ENCODE data around the gene FGF1. TPM values are rescaled to one million over a fixed set of nuclear protein-coding genes. Genes with fewer than 3 reads are reported as not detected.

Gene FGF1
- polyA plus RNA-seq (ENCODE audit: insufficient read length in 10 of 10) = 10 to 100 TPM in 1 of 10 donors, 1 to 10 TPM in 9; 5.9 to 10.5 (median 9.1) TPM
- long read RNA-seq, donor 1, full-length matches to known transcripts = 6 of 6 reads
- long read RNA-seq, donor 1, partial matches to known transcripts = 0 of 6 reads
- long read RNA-seq, donor 1, other reads (novel, unspliced or antisense) = 0 of 6 reads
- long read RNA-seq, donor 2 = 0 reads
- long read RNA-seq, donor 3 = 0 reads
- long read RNA-seq, donor 4, full-length matches to known transcripts = 1 of 1 reads
- long read RNA-seq, donor 4, partial matches to known transcripts = 0 of 1 reads
- long read RNA-seq, donor 4, other reads (novel, unspliced or antisense) = 0 of 1 reads
- long read RNA-seq, donor 5, full-length matches to known transcripts = 3 of 3 reads
- long read RNA-seq, donor 5, partial matches to known transcripts = 0 of 3 reads
- long read RNA-seq, donor 5, other reads (novel, unspliced or antisense) = 0 of 3 reads
- long read RNA-seq, donor 6, full-length matches to known transcripts = 9 of 9 reads
- long read RNA-seq, donor 6, partial matches to known transcripts = 0 of 9 reads
- long read RNA-seq, donor 6, other reads (novel, unspliced or antisense) = 0 of 9 reads
- long read RNA-seq, donor 7, full-length matches to known transcripts = 2 of 2 reads
- long read RNA-seq, donor 7, partial matches to known transcripts = 0 of 2 reads
- long read RNA-seq, donor 7, other reads (novel, unspliced or antisense) = 0 of 2 reads
- long read RNA-seq, donor 8, partial matches to known transcripts = 0 of 1 reads
- long read RNA-seq, donor 8, other reads (novel, unspliced or antisense) = 0 of 1 reads
- long read RNA-seq, donor 9 = 0 reads

DNA sequence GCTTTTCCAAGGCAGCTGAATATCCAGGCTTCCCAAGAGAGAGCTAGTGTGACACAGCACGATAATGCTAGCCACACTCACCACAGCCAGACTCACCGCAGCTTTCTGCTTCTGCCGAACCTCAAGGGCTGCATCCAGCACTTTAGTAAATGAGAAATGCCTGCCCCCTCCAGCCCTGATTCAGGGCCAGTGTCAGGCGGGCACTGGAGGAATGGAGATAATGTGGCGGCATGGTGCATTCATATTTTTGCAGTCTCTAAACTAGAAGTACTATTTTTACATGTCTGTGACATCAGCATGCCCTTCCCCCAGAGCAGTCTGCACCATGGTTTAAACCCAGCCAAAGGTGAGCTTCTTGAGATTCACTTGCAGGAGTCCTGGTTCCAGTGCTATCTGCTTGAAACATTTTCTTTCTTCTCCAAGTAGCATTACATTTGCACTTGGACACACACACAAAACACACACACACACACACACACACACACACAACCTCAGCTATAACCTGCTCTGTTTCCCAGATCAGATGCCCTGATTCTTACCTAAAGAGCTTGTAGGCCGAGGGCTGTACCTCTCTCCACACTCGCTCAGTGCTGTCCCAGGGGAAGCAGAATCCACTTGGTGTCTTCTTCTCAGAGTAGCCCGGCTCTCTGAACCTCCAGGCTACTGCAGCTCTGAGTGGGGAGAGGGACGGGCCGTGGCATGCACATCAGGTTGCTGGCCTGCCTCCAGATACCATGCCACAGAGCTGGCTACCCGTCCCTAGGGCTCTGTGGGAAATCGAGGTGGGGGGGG, at the start of gene FGF1:
FGF1 (minus strand) TSS at position 673 of the 792 bp plus-strand sequence. CDS start 71,963 bp downstream, outside the sequence.
- peak in 1 of 3 donors; percentile 49 for DNase-seq

GRCh38 chr5:142727735-142728047, 41.8 kb upstream of the FGF1 start:
- DNase-seq = no peak

DNA sequence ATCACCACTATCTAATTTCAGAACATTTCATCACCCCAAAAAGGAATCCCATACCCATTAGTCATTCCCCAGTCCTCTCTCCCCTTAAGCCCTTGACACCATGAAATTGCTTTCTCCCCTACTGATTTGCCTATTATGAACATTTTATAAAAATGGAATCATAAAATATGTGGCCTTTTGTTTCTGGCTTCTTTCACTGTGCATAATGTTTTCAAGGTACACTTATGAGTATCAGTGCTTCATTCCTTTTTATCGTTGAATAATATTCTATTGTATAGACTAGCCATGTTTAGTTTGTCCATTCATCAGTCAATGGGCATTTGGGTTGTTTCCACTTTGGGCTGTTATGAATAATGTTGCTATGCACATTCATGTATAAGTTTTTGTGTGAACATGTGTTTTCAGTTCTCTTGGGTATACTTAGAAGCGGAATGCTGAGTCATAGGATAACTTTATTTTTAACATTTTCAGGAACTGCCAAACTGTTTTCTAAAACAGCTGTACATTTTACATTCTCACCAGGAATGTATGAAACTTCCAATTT, 40.4 kb upstream of the FGF1 start:
- peak; percentile 77 to 91 (median 89) for DNase-seq

DNA sequence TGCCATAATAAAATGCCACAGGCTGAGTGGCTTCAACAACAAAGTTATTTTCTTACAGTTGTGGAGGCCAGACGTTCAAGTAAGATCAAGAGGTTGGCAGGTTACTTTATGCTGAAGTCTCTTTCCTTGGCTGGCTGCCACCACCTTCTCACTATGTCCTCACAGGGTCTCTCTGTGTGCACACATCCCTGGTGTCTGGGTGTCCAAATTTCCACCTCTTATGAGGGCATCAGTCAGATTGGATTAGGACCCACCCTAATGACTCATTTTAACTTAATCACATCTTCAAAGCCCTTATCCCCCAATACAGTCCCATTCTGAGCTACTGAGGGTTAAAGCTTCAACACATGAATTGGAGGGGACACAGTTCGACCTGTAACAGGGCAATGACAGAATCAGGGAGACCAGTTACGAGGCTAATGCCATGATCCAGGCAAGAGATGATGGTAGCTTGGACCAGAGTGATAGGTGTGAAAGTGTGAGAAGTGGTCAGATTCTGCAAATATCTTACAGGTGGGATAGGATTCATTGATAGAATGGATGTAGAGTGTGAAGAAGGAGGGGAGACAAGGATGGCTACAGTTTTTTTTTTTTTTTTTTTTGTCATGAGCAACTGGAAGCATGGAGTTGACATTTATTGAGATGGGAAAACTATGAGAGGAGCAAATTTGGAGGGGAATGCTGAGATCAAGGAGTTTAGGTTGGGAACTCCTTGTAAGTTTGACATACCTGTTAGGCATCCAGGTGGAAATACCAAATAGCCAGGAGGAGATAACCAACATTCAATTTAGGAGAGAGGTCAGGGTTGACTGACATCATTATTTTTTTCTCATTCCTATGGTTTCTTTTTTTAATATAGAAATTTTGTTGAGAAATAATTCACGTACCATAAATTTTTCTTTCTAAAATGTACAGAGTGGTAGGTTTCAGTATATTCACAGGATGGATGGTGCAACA, 39.6 kb upstream of the FGF1 start:
- no peak for DNase-seq

DNA sequence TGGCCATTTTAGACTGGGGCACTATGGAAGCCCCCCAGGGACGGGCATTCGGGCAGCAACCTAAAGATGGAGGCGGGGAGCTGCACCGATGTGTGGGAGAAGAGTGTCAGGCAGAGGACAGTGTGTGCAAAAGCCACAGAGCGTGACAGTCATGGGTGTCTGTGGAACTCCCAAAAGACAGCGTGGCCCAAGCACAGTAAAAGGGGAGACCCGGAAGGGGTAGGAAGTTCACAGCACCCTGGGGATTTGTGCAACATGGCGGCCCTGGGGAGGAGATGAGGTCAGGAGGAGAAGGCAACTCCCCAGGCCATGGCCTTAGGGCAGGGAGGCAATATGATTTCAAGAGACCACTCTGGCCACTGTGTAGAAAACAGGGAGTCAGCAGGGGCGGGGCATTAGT, 38.9 kb upstream of the FGF1 start:
- no peak for DNase-seq

DNA sequence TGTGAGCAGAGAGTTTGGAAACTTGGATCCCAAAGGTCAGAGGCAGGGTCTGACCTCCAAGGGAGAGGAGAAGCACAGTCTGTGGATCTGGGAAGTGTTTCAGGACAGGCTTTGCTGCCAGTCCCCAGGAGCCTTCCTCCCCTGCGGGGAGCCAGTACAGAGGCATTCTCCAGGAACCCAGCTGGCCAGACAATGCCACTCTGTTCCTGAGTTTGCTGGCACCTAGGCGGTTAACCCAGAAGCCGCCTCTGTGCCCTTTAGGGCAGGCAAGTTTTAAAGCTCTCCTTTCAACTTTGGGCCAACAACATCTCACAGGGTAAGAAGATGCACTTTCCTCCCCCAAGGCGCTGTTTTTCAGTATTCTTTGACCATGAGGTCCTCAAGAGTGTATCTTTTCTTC, 37.0 kb upstream of the FGF1 start:
- no peak for DNase-seq

GRCh38 chr5:142722146-142722545, 36.3 kb upstream of the FGF1 start:
- DNase-seq = peak in 1 of 3 donors; percentile 50

DNA sequence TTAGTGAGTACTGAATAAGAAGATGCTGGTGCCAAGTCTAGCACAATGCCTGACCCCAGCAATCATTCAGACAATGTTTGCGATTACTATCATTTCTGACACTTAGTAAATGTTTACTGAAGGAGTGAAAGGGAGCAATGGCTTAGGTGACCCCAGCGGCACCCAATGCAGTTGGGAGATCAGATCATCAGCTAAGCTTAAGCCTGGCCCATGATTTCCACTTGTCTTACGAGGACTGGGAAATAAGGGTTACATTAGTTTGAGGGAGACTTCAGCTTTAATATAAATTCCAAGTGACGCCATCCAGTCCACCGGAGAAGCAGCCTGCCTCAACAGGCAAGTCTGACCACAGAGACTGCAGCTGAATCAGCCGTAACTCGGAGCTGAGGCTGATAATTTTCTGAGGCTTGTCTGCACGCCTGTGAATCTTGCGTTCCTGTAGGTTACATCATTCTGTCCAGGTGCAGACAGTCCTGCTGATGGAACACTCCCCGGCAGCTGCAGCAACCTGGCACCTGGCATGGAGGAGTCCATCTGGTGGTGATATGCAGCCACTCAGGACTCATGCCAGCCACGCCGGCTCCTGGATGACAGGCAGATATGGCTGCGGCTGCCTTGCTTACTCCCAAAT, 34.9 kb upstream of the FGF1 start:
- peak in 1 of 3 donors; percentile 45 for DNase-seq

DNA sequence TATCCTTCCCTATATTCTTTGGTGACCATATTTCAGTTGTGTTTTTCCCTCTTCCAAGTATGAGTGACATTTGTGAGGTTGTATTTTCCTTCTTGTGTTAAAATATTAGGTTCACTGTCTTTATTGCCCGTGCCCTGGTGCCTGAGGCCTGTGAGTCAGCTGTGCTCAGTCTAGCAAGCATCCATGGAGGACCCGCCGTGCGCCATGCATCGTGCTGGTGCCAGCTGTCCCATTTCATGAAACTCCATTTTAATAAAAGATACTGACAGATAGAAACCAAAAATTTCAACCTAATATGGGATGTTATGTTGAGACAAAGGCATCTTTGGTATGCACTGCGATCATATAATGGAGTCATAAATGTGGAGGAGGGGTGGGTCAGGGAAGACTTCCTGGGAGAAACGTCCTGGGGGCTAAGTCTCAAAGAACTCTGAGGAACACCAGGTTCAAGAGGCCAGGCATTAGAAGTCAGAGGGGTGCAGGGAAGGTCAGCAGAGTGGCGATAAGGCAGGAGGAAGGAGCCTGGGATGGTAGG, 34.0 kb upstream of the FGF1 start:
- no peak for DNase-seq

- peak; percentile 53 to 89 (median 68) for DNase-seq
Measured at GRCh38 chr5:142717582-142718215, 31.8 kb upstream of the FGF1 start.

DNA sequence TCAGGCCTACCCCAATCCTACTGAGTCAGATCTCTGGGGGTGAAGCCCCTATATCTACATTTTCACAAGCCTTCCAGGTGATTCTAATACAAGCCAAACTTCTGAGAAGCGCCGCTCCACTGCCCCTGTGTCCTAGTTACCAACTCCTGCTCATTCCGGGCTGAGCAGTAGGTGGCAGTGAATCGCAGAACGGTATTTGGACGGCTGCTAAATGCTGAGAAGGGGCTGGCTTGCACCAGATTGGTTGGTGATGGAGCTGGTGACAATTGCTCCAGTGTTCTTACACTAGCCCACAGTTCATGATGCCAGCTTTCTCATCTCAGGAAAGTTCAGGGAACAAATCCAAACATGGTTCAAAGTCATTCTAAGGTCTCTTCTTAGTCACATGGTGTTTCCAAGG, 31.1 kb upstream of the FGF1 start:
- DNase-seq = peak in 2 of 3 donors; percentile 42 to 68

- DNase-seq = no peak
Measured at GRCh38 chr5:142715291-142715690, 29.4 kb upstream of the FGF1 start.

DNA sequence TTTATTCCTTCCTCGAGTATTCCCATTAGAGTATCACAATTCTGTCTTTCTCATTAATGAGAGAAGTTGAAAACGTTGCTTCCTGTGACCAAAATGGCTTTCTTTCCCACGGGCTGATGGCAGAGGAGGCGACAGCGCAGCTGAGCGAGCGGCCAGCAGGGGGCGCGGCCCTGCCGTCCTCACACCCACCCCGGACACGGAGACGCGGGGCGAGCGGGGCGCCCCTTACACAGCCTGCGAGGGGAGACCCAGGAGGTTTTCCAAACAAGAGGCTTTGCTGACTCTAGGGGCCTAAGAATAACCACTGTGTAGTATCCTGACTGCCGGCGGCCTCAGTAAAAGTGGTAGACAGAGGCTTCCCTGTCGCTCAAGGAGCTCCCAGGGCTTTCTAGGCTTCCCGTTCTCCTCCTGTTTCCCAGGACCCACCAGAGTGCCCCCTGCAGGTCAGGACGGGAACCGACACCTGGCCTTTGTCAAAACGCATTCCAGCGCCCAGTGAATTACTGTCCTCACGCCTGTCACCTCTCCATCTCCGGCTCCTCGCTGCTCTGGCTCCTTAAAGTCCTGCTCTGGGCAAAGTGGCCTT, 27.3 kb upstream of the FGF1 start:
- peak; percentile 83 to 96 (median 91) for DNase-seq

GRCh38 chr5:142703153-142703552, 17.3 kb upstream of the FGF1 start:
- DNase-seq = no peak

DNA sequence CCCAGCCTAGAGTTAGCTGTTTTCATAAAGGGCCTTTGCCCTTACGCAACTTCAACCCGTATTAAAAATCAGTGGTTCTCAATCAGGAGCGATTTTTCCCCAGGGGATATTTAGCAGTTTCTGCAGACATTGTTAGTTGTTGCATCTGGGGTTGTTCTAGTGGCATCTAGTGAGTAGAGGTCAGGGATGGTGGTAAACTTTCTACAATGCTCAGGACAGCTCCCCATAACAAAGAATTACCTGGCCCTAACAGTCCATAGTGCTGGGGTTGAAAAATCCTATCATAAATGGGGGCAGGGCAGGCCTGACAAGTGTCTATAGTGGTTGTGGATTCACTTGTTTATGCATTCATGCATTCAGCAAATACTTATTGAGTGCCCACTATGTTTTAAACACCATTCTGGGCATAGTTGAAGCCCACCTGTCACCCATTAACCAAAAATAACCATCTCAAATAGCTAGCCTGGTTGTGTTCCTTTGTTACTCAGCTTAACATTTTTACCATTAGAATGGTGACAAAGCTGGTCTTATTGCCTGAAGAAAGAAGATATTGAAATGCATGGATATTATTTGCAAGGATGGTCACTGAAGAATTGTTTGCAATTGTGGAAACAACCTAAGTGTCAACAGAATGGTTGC, 15.9 kb upstream of the FGF1 start:
- no peak for DNase-seq

GRCh38 chr5:142700566-142700965, 14.7 kb upstream of the FGF1 start:
- no peak for DNase-seq

DNA sequence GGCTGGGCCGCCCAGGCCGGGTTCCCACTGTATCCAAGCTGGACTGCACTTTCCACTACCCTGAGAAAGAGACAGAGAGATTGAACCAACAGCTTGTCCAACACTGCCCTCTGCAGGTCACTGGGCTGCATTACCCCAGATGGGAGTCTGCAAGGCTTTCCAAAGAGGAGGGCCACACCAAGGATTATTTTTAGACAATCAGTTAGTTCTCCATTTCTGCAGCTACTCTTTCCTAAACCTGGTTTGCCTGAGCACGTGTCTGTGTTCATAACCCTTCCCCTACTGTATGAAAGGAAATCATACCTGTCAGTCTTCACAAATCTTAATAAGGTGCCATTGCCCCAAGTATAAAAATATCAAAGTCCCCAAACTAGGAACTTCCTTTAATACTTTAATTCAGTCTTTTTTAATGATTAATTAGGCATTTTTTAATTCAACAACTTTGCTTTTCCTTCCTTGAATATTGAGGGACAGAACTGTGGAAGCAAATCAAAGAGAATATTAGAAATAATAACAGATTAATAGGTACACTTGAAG, 13.4 kb upstream of the FGF1 start:
- peak; percentile 93 to 96 (median 93) for DNase-seq

Data from muscle of back (tissue), 13 donors.